HG03575 (cell line): ENCODE results near the gene PUM1.
"Not testable (repeated sequence)": the region's sequence is repeated elsewhere in the genome, so short reads cannot be mapped to it uniquely, and the experiment has no call there.

Experiments used
- ATAC-seq: cut with Tn5 transposase; IDR thresholded peaks from one replicate; pipeline ENCODE4 v1.9.1; 2021; ENCODE audit not compliant: unreplicated experiment, insufficient number of reproducible peaks, low FRiP score; ENCODE audit errors: extremely low read depth

PUM1 gene, protein sequence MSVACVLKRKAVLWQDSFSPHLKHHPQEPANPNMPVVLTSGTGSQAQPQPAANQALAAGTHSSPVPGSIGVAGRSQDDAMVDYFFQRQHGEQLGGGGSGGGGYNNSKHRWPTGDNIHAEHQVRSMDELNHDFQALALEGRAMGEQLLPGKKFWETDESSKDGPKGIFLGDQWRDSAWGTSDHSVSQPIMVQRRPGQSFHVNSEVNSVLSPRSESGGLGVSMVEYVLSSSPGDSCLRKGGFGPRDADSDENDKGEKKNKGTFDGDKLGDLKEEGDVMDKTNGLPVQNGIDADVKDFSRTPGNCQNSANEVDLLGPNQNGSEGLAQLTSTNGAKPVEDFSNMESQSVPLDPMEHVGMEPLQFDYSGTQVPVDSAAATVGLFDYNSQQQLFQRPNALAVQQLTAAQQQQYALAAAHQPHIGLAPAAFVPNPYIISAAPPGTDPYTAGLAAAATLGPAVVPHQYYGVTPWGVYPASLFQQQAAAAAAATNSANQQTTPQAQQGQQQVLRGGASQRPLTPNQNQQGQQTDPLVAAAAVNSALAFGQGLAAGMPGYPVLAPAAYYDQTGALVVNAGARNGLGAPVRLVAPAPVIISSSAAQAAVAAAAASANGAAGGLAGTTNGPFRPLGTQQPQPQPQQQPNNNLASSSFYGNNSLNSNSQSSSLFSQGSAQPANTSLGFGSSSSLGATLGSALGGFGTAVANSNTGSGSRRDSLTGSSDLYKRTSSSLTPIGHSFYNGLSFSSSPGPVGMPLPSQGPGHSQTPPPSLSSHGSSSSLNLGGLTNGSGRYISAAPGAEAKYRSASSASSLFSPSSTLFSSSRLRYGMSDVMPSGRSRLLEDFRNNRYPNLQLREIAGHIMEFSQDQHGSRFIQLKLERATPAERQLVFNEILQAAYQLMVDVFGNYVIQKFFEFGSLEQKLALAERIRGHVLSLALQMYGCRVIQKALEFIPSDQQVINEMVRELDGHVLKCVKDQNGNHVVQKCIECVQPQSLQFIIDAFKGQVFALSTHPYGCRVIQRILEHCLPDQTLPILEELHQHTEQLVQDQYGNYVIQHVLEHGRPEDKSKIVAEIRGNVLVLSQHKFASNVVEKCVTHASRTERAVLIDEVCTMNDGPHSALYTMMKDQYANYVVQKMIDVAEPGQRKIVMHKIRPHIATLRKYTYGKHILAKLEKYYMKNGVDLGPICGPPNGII

DNA sequence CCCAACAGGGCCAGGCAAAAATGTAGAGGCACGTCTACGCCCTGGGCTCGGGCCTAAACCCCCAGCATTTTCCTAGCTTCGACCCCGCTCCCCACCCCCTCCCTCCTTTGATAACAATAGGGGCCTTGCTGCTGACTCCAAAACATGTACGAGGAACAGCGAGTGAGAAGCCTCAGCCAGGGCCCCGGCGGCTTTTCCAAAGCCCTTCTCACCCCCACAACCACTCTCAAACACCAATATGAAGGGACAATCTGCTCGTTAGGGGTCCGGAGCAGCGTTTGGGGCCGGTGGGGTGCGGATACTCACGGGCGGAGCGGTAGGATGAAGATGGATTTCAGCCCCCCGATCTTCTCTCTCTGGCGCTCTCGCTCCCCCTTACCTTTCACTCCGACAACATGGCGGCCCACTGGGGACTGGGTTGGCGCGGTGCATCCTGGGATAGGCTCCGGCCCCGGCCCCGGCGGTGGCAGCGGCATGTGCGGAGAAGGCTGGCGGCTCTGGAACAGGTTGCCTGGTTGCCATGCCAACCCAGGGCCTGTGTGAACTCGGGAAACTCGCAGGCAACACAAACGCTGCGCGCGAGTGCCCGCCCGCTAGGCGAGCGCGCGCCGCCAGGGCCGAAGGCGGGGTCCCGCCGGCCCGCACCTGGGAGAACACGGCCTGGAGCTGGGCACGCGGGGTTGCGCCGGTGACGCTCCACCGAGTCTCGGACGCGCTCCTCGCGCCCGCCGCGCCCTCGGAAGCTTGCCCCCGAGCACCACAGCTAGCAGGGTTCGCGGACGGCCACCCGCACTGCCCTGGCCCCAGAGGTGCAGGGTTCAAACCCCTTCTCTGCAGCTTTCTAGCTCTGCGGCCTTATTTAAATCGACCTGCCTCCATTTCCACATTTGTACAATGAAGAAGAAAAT, at the start of gene PUM1:
TSS of gene PUM1 (minus strand) at position 408 of the 908 bp plus-strand sequence. CDS start 6,151 bp downstream, outside the sequence.
- peak; percentile 62 for ATAC-seq

DNA sequence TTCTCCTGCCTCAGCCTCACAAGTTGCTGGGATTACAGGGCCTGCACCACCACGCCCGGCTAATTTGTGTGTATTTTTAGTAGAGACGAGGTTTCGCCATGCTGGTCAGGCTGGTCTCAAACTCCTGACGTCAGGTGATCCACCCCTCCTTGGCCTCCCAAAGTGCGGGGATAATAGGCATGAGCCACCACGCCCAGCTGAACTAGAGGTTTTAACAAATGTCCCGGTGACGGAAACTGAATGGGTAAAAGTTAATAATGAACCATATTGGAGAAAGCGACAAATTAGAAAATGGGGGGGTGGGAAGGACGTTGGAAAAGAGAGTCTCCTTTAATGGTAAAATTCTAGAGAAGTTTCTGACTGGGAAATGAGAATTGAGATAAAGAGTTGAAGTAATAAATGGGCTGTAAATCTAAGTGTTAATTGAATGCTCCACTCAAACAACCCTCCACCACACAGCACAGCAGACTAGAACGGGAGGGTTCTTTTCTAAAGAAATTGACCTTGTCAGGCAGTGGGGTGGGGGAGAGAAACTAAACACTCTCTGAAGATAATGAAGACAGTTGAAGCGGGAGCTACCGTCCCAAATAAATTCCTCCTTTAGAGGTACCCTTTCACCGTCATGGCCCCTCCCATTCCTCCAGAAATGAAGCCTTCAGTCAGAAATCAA, 46.9 kb upstream of the PUM1 start:
- ATAC-seq: no peak

DNA sequence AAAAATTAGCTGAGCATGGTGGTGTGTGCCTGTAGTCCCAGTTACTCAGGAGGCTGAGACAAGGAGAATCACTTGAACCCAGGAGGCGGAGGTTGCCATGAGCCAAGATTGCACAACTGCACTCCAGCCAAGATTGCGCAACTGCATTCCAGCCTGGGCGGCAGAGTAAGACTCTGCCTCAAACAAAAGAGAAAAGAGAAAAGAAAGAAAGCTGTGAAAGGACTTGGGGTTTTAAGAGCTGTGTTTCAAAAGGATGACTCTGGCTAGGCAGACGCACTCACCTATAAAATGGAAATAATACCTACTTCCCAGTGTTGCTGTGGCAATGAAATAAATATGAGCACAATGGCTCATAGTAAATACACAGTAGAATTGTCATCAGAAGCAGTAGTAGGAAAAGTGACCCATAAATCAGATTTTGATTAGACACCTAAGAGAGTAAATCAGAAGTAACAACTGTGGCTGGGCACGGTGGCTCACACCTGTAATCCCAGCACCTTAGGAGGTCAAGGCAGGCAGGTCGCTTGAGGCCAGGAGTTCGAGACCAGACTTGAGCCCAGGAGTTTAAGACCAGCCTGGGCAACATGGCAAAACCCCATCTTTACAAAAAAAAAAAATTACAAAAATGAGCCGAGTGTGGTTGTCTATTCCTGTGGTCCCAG, 45.9 kb upstream of the PUM1 start:
- ATAC-seq: no peak

DNA sequence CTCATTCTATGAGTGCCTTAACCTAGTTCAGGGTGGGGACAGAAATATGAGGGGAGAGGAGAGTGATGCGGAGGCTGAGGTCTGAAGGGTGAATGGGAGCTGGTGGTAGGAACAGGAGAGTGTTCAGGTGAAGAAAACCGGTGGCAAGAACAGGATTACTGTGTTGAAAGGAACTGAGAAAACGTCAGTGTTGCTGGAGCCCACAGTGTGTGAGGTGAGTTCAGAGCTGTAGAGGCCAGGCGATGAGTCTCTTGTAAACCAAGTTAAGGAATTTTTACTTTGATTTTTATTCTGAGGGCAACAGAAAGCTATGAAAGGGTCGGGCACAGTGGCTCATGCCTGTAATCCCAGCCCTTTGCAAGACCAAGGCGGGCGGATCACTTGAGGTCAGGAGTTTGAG, 45.3 kb upstream of the PUM1 start:
- no peak for ATAC-seq

DNA sequence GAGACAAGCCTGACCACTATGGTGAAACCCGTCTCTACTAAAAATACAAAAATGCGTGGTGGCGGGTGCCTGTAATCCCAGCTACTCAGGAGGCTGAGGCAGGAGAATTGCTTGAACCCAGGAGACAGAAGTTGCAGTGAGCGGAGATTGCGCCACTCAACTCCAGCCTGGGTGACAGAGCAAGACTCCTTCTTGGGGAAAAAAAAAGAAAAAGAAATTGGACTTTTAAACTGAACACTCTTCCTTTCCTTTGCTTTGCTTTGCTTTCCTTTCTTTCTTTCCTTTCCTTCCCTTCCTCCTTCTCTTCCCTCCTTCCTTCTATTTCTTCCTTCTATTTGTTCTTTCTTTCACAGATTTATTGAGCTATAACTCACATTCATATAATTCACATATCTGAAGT, 43.3 kb upstream of the PUM1 start:
- ATAC-seq: no peak

DNA sequence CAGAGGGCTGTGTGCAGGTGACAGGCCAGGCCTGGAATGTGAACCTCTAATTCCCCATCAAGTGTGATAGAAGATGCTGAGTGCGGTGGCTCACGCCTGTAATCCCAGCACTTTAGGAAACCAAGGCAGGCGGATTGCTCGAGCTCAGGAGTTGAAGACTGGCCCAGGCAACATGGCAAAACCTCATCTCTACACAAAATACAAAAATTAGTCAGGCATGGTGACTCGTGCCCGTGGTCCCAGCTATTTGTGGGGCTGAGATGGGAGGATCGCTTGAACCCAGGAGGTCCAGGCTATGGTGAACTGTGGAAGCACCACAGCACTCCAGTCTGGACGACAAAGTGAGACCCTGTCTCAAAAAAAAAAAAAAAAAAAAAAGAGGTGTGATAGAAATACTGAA, 40.1 kb upstream of the PUM1 start:
- no peak for ATAC-seq

DNA sequence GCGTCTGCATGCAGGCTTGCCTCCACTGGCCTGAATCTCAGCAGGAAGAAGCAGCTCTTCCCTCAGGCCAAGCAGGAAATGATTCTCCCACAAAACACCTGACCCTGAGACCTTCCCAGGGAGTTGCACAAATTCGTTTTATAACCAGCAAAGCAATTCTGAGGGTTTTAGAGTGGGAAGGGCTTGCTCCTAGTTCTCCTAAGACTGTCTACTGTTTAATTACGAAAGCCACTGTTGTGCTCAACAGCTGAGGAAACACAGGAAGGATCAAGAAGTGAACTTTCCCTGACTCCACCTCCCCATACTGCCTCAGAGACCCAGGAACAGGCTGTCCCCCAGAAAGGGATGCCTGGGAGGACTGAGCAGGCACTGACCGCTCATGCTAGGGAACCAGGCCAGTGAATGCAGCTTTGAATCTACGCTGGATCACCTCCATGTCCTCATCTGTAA, 37.0 kb upstream of the PUM1 start:
- no peak for ATAC-seq

DNA sequence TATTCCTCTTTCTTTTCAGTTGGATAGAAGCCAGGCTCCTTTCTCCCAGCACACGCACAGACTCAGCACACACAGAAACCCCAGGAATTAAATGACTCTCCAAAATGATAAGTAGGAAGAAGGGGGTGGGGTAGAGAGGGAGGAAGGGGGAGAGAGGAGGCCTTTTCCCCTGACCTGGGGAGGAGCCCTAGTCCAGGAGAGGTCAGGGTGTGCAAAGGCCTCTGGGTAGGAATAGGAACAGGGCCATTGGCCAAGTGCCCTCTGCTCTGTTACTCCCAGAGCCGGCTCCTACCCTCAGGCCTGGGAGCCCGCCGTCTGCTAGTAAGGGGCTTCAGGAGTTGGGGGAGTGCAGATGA, 35.6 kb upstream of the PUM1 start:
- ATAC-seq: no peak

DNA sequence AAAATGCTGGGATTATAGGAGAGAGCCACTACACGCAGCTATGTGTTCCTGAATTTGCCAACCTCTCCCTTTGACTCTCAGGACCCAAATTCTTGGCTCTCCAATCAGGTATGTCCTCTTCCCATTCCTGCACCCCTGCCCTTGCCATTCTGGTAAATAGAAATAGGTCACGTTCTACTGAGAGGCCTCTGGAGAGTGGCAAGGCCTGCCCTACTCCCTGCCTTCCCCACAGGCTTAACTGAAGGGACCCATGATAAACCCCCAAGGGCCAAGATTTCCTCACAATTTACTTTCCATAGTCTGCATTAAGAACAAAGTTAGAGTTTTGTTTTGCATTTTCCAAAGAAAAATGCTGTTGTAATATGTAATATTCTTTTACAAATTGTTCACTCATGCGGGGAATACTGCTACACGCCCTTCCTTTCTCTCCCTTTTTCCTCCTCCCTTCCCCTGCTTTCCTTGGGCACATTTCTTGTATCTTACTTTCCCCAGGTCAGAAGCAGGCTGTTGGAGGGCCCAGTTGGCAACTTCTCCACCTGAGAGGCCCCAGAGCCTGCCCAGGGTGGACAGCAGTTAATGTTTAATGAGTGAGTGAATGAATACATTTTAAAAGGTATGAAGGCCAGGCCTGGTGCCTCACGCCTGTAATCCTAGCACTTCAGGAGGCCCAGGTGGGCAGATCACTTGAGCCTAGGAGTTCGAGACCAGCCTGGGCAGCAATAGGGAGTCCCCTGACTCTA, 33.9 kb upstream of the PUM1 start:
- ATAC-seq: no peak

DNA sequence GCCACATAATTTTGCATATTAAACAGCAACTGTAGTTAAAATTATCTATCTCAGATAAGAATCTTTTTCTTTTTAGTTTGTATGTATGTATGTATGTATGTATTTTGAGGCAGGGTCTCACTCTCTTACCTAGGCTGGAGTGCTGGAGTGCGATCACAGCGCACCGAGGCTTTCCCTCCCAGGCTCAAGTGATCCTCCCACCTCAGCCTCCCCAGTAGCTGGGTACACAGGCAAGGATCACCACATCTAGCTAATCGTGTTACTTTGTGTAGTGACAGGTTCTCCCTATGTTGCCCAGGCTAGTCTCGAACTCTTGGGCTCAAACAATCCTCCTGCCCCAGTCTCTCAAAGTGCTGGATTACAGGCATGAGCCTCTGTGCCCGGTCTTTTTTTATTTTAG, 30.5 kb upstream of the PUM1 start:
- no peak for ATAC-seq

DNA sequence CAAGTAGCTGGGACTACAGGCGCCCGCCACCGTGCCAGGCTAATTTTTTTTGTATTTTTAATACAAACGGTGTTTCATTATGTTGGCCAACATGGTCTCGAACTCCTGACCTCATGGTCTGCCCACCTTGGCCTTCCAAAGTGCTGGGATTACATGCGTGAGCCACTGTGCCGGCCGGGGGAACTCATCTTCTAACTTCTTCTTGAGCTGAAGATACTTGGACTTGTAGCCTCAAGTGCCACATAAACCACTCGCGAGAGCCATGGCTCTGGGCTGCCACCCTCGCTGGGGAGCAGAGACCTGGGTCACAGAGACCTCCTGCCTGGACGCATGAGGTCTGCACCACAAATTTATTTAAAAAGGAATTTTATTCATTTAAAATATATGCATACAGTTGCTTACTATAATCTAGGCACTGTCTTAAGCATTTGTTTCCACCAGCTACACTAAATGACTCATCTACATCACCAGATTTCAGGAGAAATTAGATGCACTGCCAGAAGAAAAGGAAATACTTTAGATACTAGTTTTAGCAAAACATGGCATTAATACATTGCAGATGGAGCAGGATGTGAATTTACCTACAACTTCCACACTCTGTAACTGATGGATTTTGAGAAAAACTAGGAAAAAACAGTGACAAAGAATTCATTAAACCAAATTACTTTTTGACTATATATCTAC, 29.9 kb upstream of the PUM1 start:
- no peak for ATAC-seq

DNA sequence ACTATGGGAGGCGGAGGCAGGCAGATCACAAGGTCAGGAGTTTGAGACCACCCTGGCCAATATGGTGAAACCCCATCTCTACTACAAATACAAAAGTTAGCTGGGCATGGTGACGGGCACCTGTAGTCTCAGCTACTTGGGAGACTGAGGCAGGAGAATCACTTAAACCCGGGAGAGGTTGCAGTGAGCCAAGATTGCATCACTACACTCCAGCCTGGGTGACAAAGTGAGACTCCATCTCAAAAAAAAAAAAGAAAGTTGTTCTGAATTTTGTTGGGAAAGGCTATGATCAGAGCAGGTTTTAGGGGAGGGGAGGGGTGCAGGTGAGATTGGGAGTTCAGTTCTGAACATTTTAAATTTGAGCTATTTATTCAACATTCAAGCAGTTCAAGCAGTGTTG, 22.6 kb upstream of the PUM1 start:
- ATAC-seq: not testable (repeated sequence)

DNA sequence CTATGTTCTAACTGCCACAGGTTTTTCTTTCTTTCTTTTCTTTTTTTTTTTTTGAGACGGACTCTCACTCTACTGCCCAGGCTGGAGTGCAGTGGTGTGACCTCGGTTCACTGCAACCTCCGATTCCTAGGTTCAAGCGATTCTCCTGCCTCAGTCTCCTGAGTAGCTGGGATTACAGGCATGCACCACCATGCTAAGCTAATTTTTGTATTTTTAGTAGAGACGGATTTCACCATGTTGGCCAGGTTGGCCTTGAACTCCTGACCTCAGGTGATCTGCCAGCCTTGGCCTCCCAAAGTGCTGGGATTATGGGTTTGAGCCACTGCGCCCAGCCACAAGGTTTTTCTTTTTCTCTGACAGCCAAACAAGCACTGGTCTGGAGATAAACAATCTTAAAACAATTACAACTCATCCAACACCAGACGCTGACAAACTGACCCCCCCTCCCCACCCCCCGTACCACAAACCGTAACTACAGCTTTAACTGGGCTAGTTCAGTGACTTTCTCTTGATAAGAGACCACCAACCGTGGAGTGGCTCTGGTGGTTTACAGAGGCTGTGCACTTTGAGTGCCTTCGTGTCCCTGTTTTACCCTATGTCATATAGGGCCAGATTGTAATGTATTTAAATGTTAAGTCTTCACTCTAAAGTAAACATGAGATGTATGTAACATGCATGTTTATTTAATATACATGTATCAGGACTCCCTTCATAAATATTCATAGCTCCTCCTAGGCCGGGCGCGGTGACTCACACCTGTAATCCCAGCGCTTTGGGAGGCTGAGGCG, 19.5 kb upstream of the PUM1 start:
- no peak for ATAC-seq

DNA sequence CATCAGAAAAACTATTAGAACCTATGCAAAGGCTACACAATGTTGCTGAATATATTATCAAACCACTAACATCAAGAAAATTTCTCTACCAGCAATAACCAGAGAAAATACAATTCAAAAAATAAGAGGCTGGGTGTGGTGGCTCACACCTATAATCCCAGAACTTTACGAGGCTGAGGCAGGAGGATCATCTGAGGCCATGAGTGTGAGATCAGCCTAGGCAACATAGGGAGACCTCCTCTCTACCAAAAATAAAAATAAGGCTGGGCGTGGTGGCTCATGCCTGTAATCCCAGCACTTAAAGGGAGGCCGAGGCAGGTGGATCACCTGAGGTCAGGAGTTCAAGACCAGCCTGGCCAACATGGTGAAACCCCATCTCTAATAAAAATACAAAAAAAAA, 16.9 kb upstream of the PUM1 start:
- ATAC-seq: no peak

DNA sequence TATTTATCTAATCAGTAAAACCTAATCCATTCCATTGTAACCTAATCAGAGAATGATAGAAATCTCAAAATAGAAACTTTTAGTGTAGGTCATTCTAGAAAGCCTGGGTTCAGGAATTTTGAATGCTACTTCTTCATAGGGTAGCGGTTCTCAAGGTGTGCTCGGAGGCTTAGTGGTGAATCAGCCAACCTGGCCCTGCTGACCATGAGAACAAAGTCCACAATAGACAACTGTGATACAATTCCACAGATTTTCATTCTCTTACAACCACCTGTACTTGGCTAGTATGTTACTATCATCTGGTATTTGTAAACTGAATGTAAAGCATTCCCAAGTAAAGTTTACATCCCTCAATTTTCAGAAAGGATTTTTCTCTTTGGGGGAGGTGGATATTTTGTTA, 7.5 kb upstream of the PUM1 start:
- ATAC-seq: no peak

DNA sequence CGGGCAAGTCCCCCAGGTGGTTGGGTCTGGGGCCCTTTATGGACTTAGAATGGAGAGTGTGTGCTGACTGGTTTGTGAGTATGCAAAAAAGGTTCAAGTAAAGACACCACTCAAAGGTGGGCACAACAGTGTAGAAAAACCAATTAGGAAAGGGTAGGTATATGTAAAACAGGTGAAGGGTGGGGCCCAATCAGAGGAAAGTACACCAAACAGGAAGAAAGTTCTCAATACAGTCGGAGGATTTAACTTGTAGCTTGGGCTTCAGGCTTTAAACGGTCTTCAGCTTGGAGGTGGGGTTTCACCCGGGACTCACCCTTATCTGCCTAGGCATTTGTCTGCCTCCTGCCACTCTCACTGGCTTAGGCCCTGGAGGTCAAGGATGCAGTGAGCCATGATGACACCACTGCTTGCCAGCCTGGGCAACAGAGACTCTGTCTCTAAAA, 6.8 kb upstream of the PUM1 start:
- no peak for ATAC-seq
